ENCODE data around the gene VWA3A.
"Not testable (repeated sequence)": the region's sequence is repeated elsewhere in the genome, so short reads cannot be mapped to it uniquely, and the experiment has no call there.

The VWA3A gene

DNA sequence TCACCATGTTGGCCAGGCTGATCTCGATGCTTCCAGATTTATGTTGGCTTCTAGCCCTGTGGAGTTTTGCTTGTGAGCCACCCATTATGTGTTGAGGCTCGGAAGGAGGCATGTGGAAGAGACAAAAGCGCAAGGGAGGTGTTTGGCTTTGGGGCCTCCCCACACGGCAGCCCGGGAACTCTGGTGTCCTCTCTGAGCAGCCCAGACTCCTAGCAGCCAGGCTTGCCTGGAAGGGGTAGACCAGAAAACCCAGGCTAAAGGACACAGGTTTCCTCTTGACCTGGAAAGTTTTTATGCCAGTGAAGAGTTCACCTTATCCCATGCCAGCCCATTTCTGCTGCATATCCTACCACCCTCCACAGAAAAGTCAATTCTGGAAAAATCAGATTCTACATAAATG, 91.0 kb downstream of the VWA3A start:
- DNase-seq (ENCODE audit: low spot score): peak; percentile 1

DNA sequence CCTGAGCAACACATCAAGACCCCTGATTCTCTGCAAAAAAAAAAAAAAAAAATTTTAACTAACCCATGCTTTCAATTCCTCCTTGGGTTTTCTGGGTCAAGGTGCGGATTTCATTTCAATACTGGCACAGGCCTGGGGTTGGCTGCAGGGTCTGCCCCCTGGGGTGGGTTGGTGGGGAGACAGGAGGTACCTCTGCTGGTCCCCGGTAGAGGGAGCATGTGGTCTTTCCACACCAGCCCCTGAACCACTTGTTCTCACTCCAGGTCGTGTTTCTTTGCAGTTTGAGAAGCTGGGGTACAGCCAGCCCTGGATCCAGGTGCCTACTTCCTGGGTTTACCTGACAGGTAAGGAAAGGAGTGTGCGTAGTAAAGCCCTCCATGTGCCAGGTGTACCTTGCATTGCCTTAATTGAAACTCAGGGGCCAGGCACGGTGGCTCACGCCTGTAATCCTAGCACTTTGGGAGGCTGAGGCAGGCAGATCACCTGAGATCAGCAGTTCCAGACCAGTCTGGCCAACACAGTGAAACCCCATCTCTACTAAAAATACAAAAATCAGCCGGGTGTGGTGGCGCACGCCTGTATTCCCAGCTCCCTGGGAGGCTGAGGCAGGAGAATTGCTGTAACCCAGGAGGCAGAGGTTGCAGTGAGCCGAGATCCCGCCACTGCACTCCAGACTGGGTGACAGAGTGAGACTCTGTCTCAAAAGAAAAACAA, 91.7 kb downstream of the VWA3A start:
- no peak for DNase-seq (ENCODE audit: low spot score)

DNA sequence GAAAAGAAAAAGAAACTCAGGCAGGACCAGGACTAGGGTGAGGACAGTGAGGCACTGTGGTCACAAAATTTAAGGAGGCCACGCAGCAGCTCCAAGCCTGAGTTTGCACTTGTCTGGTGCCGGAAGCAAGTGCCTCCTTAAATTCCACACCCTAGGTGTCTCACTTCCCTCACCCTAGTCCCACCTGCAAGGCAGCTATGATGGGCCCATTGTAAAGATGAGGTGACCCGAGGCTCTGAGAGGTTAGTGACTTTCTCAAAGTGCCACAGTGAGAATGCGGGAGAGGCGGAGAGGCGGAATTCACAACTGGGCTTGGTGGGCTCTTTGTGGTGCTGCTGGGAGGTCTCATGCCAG, 92.3 kb downstream of the VWA3A start:
- DNase-seq (ENCODE audit: low spot score): no peak

DNA sequence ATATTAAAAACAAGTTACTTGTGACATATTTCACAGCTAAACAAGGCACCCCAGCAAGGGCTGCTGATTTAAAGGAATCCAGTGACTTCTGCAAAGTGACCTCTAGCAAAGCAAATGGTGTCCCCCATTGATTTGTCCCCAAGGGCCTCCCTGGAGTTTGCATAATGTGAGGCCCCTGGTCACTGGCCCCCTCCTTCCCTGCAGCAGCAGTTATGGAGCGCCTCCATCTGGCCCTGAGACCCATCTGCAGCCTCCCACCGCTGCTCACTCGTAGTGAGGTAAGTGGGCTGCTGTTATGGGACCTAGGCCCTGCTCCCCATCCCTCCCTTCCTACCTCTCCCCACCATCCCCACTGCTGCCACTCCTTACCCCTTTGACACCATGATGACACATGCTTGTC, 94.2 kb downstream of the VWA3A start:
- no peak for DNase-seq (ENCODE audit: low spot score)

DNA sequence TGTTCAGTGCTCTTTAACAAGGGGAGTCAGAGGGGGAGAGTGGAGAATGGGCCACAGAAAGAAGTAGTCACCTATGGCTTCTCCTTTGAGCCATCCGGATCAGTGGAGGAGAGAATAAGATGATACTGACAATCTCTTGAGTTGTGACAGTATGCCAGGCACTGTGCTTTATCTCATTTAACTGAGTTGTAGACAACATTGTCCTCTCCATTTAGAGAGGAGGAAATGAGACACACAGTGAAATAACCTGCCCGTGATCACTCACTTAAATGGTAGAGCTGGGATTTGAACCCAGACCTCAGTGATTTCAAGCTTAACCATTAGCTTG, 95.9 kb downstream of the VWA3A start:
- DNase-seq (ENCODE audit: low spot score): no peak

DNA sequence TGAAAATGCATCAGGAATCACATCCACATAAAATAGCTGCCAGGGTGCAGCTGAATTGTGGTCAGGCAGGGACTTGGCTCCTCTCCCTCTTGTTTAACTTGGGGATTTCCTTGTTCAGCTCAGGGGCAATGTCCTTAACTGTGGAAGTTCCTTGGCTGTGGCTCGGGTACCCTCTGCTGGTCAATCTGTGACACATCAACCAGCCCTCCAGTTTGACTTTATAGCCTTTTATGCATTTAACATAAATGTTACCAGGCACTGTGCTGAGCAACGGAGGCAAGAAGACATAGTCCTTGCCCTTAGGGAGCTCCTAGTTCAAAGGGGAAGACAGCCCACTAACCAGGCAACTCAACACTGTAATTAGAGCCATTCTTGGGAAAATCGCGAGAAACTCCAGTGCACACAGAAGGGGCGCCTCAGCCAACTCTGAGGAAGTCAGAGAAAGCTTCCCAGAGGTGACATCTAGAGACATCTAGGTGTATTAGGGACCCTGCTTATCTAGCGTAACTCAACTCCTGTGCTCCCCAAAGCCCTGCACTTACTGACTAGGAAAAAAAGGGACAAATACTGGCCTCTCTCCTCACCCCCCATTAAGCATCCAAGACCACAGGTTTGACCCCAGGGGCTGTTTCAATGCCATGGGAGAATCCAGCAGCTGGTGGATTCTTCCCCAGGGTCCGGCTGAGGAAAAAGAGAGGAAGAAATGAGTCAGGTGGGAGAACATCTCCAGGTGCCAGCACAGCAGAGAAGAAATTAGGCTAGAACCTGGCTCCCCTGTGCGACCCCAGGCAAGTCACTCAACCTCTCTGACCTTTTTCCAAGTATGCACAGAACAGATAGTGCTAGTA, 96.5 kb downstream of the VWA3A start:
- DNase-seq (ENCODE audit: low spot score): peak; percentile 80

DNA sequence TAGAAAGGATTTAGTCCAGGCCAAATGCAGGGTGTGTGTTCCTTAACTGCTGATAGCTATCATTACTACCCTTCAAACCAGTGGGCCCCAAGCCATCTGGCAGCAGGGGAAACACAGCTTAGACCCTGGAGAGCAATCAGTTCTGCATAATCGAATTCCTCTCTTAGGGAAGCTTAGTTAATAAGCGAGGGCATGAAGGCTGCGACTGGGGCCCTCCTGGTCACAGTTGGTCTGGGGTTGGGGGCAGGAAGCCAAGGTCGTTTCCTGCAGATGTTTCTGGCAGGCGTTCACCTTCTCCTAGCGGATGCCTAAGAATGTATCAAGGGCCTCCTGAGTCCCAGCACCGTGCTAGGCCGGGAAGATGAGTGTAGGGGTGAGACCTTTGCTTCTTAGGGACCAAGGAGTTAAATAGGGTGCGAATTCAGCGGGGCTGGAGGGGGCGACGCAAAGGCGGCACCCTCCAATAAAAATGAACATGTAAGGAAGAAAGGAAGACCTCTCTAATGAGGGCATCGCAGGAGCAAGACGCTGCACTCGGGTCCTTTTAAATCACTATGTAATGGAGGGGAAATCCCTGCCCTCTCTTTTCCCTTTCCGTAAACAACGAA, 97.2 kb downstream of the VWA3A start:
- peak; percentile 38 for DNase-seq (ENCODE audit: low spot score)

DNA sequence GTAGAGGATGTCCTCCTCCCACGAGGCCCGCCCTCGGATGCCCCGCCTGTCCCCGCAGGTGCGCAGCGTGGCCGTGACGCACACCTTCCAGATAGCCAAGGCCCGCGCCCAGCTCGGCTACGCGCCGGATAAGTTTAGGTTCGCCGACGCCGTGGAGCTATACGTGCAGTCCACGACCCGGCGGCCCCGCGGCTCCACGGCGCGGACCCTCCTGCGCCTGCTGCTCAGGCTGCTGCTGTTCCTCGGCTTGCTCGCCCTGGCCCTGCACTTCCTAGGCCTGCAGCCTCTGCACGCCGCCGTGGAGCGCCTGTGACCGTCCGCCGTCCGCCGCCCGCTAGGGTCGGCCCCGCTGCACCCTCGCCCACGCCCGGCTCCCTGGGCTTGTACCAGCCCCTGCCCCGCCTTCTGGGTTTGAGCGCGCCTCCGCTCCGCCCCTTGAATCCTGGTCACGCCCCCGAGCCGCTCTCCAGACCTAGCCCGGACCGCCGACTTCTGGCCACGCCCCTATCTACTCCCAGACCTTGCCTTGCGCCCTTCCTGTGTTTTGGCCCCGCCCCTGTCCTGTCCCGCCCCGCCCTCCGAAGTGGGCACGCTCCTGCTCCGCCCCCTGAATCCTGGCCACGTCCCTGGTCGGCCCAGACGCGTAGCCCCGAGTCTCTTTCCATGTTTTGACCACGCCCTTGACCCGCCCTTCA, 97.9 kb downstream of the VWA3A start:
- peak; percentile 97 for DNase-seq (ENCODE audit: low spot score)

DNA sequence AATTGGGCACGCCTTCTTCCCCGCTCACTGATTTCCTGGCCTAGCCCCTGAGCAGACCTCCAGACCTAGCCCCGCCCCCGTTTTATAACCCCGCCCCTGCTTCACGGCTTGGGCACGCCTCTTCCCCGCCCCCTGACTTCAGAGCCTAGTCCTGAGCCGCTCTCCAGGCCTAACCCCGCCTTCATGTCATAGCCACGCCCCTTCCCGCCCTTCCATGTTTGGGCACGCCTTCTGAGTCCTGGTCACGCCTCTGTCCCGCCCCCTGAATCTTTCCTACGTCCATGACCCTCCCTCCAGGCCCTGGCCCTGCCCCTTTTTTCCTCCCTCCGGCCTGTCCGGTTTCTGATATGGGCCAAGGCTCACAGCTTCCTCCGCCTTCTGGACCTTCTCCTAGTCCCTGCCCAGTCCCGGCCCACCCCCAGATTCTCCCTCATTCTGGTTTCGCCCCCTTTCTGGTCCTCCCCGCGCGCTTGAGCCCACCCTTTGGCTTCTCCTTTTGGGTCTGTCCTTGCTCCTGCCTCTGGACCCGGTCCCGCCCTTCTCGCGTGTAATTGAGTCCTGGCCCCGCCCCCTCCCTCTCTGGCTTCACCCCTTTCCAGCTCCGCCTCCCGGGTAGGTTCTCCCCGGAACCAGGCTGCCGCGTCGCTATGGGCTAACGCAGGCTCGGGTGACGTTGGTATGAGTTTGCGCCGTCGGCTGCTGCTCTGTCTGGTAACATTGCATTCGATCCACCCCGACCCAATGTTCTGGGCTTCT, 98.6 kb downstream of the VWA3A start:
- peak; percentile 92 for DNase-seq (ENCODE audit: low spot score)

DNA sequence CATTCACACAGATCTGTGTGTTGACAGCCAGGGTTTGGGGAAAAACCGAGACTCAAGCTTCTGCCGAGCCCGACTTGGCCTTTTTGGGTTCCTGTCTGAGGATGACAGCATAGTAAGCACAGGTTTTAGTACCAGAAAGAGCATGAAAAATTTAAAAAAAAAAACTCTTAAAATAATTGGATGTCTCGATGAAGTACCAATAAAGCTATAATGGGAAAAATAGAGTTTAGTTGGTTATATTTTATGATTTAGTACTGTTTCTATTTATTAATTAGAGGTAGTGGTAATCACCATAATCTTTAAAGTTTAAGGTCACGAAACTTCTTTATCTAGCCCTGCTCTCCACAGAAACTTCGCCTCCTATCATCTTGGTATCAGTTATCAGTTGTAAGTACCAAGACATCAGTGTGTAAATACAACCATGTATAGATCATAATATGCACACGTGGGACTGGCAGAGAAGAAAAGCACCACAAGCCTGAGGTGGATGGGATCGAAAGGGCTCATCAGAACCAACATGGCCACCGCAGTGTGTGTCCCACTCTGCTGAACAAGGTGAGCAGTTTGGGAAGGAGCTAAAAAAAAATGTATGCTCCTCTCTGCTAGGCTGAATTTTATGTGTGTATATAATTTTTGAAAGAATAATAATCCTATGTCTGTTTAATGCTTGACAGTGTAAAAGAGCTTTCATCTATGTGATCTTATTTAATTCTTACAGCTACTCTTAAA, 99.4 kb downstream of the VWA3A start:
- DNase-seq (ENCODE audit: low spot score): no peak

DNA sequence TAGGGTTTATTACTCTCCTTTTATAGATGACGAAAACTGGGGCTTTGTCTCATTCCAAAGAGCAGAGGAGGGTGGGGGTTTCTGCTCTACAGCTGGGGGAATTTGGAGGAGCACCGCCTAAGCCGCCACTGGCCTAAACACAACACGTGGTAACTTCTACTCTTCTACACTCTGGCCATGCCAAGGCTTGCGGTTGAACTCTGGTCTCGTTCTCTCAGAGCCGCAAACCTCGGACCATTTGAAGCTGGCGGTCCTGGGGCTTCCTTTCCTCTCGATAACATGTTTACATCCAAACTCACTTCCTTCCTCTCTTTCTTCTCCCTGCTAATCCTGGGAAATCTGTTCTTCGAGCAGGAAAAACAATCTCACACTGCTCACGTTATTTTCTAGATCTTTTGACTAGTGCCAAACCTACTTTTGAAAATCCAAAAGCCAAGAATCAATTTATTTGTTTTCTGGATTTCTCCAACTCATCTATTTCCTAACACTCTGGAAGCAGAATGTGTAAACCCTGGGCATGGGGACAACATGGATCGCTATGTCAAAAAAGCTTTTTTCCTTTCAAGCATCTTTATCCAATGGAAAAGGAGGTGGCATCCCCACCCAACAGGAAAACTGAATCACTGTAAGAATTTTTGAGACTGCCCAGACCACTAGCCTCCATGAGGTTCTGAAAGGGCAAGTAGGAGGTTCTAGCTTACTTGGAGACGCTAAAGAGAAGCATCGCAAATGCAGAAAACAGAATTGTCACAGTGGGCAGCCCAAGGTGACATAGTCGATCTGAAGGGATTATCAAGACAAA, 100.1 kb downstream of the VWA3A start:
- peak; percentile 86 for DNase-seq (ENCODE audit: low spot score)

DNA sequence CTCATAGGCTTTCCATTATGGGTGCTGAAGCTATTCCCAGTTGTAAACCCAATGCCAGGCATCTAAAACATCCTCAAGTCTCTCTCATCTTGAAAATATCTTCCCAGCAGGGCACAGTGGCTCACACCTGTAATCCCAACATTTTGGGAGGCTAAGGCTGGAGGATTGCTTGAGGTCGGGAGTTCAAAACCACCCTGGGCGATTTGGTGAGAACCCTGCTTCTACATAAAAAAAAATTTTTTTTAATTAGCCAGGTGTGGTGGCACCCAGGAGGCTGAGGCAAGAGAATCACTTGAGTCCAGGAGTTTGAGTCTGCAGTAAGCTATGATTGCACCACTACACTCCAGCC, 100.7 kb downstream of the VWA3A start:
- no peak for DNase-seq (ENCODE audit: low spot score)

DNA sequence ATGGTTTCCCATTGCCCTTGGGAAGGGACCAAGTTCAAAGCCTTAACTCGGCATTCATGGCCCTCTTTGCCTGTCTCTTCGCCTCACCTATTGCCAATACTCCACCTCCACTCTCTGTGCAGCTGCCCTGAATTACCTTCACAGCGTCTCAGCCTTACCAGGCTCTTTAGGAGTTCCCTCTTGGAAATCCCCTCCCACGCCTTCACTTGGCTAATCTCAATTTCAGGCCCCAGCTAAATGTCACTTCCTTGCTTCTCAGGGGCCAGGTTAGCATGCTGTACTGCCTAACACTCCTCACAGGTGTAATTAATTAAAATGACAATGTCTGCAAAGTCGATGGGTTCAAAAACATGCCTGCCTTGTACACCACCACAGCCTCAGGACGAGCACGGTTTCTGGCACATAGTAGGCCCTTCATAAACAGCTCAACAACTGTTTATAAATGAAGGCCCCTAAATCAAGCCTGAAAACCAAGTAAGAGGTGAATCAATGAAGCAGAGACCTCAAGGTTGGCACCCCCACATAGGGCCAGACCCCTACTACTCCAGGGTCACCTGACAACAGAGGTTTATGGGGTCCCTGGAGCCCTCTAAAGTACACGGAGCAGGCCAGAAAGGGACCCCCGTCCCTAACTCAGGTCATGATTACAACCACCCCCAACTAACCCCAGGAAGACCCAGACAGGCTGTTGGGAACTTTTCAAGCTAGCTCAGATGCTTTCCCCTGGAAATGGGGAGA, 102.5 kb downstream of the VWA3A start:
- DNase-seq (ENCODE audit: low spot score): no peak

DNA sequence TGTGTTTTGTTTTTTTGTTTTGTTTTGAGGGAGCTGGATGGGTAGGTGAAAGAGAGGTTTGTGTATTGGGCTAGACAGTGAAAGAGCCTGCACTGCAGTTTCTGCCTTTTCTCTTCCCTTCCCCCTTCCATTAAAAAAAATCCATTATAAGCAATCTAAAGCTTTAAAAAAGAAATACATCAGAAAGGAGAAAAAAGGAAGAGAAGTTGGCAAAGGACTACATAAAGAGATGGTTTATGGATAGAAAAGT, 103.0 kb downstream of the VWA3A start:
- no peak for DNase-seq (ENCODE audit: low spot score)

DNA sequence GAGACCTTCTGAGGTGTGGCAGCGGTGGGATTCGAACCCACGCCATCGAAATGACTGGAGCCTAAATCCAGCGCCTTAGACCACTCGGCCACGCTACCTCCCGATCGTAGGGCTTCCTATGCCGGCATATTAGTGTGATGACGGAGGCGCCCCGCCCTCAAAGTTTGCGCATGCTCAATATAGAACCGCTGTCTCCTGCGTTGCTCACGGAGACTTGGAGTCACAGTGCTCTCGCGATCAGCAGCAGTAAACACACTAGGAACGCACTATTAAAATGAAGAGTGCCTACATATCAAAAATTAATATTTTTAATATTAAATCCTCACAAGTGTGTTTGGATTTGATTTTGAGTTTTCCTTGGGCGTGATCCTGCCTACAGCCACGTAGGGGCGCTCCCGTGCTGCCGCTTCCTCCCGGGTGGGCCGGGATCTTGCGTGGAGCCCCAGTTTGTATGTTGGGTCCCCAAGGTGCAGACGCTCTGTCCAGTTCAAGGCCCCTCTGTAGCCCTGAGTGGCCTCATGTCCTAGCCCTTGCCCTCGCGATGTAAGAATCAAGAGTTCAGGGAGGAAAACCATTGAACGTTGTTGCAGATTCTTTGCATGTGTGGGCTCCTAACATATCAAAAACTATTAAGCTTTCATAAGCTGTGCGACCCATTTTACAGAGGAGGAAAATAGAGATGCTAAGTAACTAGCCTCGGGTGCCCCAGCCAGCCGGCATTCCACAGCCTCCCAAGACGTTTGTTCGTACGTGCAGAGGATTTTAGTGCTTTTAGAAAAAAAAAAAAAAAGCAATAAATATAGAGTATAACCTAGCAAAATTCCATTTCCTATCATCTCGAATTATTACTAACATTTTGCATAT, 103.6 kb downstream of the VWA3A start:
- peak; percentile 84 for DNase-seq (ENCODE audit: low spot score)

DNA sequence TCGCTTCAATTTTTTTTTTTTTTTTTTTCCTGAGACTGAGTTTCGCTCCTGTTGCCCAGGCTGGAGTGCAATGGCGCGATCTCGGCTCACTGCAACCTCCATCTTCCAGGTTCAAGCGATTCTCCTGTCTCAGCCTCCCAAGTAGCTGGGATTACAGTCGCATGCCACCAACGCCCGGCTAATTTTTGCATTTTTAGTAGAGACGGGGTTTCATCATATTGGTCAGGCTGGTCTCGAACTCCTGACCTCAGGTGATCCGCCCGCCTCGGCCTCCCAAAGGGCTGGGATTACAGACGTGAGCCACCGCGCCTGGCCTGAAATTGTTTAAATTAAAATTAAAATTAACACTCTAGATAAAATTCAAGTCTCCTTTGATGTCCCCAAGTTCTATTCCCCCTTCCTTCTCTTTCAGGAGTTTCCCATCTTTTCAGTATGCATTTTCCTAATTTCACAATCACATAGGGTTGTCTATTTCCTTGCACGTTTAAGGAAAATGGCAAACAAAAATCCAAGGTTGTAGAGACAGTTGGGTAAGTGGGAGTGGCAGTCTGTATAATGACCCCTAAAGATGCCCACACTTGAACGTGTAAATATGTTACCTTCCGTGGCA, 104.3 kb downstream of the VWA3A start:
- DNase-seq (ENCODE audit: low spot score): not testable (repeated sequence)

DNA sequence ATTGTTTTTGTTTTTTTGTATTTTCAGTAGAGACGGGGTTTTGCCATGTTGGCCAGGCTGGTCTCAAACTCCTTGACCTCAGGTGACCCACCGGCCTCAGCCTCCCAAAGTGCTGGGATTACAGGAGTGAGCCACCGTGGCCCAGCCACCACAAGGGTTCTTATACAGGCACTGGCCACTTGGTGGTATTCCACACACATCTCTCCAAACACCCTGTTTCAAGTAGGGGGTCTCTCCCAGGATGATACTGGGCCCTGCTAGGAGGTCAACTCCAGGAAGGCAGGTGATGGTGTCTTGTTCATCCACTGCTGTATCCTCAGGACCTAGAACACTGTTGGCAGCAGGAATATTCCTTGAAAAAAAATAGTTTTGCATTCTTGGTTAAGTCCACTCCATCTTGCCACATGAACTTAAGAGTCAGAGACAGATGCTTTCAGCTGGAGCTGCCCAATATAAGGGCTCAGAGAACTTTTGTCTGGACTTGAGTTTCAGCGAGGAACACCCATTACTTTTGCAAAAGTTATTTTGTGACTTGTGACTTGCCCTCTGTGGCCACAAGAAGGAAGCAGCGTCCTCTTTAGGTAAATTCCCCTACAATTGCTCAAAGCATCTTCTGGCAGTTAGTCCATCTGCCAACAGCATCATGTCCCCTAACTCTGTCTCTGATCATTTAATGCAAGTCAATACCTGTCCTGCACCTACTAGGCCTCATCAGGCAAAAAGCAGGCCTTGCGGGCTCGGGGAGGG, 106.4 kb downstream of the VWA3A start:
- DNase-seq (ENCODE audit: low spot score): no peak

DNA sequence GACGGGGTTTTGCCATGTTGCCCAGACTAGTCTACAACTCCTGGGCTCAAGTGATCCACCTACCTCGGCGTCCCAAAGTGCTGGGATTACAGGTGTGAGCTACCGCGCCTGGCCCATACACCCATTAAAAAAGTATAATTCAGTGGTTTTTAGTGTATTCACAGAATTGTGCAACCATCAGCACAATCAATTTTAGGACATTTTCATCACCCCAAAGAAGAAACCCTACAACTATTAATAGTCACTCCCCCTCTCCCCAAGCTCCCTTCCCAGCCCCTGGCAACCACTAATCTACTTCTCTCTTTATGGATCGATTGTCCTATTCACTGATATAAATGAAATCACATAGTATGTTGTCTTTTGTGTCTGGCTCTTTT, 109.9 kb downstream of the VWA3A start:
- no peak for DNase-seq (ENCODE audit: low spot score)

Measured in GM03348 (cell line).